Measurements from ENCODE around the gene IPCEF1. TPM values are rescaled to one million over a fixed set of nuclear protein-coding genes. Genes with fewer than 3 reads are reported as not detected.

Gene IPCEF1
- polyA plus RNA-seq, 1 experiment = 0.35 TPM

- ChIA-PET CTCF (interaction anchor here (0.7 to 1.0 kb wide), 2 partner anchors 42 to 215 kb away, joined by 3 to 10 read pairs; no protein-coding TSS in a partner anchor), POLR2A (no interaction called here)
- peak; percentile 69 for DNase-seq (ENCODE audit: low read depth, low spot score)
- no peaks in the 10 kb centered on the region for H3K9me3 ChIP-seq (ENCODE audit: control insufficient read depth, insufficient read depth, low read length)
- H3K4me3 ChIP-seq (ENCODE audit: low read depth, low read length) = no peak overlapping the region; the same call in 1 of the 2 replicates
- no peak for TF ChIP-seq CTCF (IDR thresholded peaks at IDR 0.05; ENCODE audit: low read depth, low read length)
- peak overlapping the region; percentile 85 for H3K27ac ChIP-seq (ENCODE audit: low read depth, low read length)
- H3K27me3 ChIP-seq (ENCODE audit: control insufficient read depth, insufficient read depth, low read length) = no peaks in the 10 kb centered on the region
Measured at GRCh38 chr6:154319231-154319858, 37.3 kb downstream of the IPCEF1 start.

DNA sequence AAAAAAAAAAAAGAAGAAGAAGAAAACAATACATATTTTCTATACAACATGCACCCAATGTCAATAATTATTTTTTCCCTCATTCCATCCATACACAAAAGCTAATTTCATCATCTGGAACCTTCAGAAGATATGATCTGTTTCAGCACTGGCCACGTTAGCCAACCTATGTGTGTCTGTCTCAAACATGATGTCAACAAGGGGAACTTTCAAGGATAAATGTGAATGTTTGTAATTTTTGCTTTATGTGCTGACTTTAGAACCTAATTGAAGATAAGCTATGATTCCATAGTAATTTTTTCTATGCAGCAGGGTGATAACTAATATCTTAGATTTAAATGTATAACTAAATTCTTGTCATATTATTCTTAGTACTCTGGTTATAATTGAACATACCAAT, 37.9 kb downstream of the IPCEF1 start:
- TF ChIP-seq CTCF (IDR thresholded peaks at IDR 0.05; ENCODE audit: low read depth, low read length) = no peak

GRCh38 chr6:154316131-154316530, 40.5 kb downstream of the IPCEF1 start:
- no peak for DNase-seq (ENCODE audit: low read depth, low spot score)
- H3K9me3 ChIP-seq (ENCODE audit: control insufficient read depth, insufficient read depth, low read length) = no peaks in the 10 kb centered on the region
- H3K27me3 ChIP-seq (ENCODE audit: control insufficient read depth, insufficient read depth, low read length) = no peaks in the 10 kb centered on the region
- H3K27ac ChIP-seq (ENCODE audit: low read depth, low read length) = no peak overlapping the region
- no peak overlapping the region for H3K4me3 ChIP-seq (ENCODE audit: low read depth, low read length)
- ChIA-PET CTCF (no interaction called here), POLR2A (no interaction called here)
- TF ChIP-seq CTCF (IDR thresholded peaks at IDR 0.05; ENCODE audit: low read depth, low read length) = no peak

More for the DNA sequence above, 37.9 kb downstream of the IPCEF1 start:
- no peak overlapping the region for H3K4me3 ChIP-seq (ENCODE audit: low read depth, low read length)
- H3K27me3 ChIP-seq (ENCODE audit: control insufficient read depth, insufficient read depth, low read length) = no peaks in the 10 kb centered on the region
- DNase-seq (ENCODE audit: low read depth, low spot score) = no peak
- H3K27ac ChIP-seq (ENCODE audit: low read depth, low read length) = peak overlapping the region; percentile 23
- no peaks in the 10 kb centered on the region for H3K9me3 ChIP-seq (ENCODE audit: control insufficient read depth, insufficient read depth, low read length)
- ChIA-PET POLR2A (interaction anchor here (1.7 kb wide), 1 partner anchor 26 kb away, joined by 4 read pairs; no protein-coding TSS in a partner anchor), CTCF (interaction anchor here (0.7 to 1.0 kb wide), 2 partner anchors 42 to 214 kb away, joined by 3 to 10 read pairs; no protein-coding TSS in a partner anchor)

DNA sequence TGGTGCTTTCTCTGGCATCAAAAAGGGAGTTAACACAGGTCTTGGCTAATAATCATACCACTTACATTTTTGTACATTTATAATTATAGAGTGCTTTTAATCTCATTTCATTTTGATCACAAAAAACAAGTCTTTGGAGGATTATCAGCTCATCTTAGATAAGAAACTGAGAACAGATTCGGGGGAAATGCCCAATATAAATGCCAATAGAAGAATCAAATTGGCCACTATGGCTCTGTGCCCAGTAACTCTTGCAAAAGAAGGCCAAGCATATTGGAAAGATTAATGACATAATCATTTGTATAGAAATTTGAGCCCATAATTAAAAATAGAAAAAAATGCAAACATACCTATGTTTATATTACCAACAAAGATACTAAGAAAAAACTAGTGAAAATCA, 42.5 kb downstream of the IPCEF1 start:
- ChIA-PET POLR2A (no interaction called here), CTCF (interaction anchor here (1.4 kb wide), 1 partner anchor 37 kb away, joined by 6 read pairs; no protein-coding TSS in a partner anchor)
- no peak overlapping the region for H3K4me3 ChIP-seq (ENCODE audit: low read depth, low read length)
- no peaks in the 10 kb centered on the region for H3K9me3 ChIP-seq (ENCODE audit: control insufficient read depth, insufficient read depth, low read length)
- no peak for DNase-seq (ENCODE audit: low read depth, low spot score)
- no peaks in the 10 kb centered on the region for H3K27me3 ChIP-seq (ENCODE audit: control insufficient read depth, insufficient read depth, low read length)
- H3K27ac ChIP-seq (ENCODE audit: low read depth, low read length) = no peak overlapping the region
- TF ChIP-seq CTCF (IDR thresholded peaks at IDR 0.05; ENCODE audit: low read depth, low read length) = no peak

DNA sequence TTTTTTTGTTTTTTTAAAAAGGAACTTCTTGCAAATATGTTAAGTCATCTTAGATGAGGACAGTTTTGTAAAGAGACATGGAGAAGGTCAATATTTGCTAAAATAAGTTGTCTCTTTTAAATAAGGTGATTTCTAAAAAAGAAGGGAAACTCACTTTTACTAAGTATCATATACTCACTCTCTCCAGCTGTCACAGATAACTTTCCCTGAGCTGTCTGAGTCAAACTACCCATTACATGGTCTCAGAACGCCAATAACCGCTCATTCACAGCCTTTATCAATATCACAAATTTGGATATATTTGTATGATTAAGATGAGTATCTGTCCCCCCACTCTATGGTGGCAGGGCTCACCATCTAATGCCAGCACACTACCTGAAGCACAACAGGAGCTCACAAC, 47.6 kb downstream of the IPCEF1 start:
- DNase-seq (ENCODE audit: low read depth, low spot score) = no peak
- POLR2A ChIA-PET = no interaction called here

More for the DNA sequence above, 47.6 kb downstream of the IPCEF1 start:
- TF ChIP-seq CTCF (IDR thresholded peaks at IDR 0.05; ENCODE audit: low read depth, low read length) = no peak
- Histone ChIP-seq H3K9me3 (ENCODE audit: control insufficient read depth, insufficient read depth, low read length) (no peaks in the 10 kb centered on the region), H3K27ac (ENCODE audit: low read depth, low read length) (no peak overlapping the region), H3K4me3 (ENCODE audit: low read depth, low read length) (no peak overlapping the region), H3K27me3 (ENCODE audit: control insufficient read depth, insufficient read depth, low read length) (no peaks in the 10 kb centered on the region)
- CTCF ChIA-PET = no interaction called here

Data from AG04450 (cell line).